KMS-11 (cell line): ENCODE data around the gene DLG2.

ENCODE experiments used
- H2AFZ ChIP-seq: fragments of 200-600 bp; sonication (generic); 2 replicates; pipeline ENCODE4 v1.6.1; 2016; ENCODE audit warnings: antibody characterized with exemption, mixed run types, low read depth
- H3K27ac ChIP-seq: fragments of 200-600 bp; sonication (generic); 2 replicates; pipeline ENCODE4 v1.6.1; 2016; ENCODE audit warnings: mild to moderate bottlenecking, mixed run types
- H3K27me3 ChIP-seq: fragments of 200-600 bp; sonication (generic); 2 replicates; pipeline ENCODE4 v1.6.1; 2017; ENCODE audit warnings: mild to moderate bottlenecking, low read depth, mixed run types, moderate library complexity; ENCODE audit not compliant: insufficient read depth
- H3K36me3 ChIP-seq: fragments of 200-600 bp; sonication (generic); 2 replicates; pipeline ENCODE4 v1.6.1; 2017; ENCODE audit warnings: mild to moderate bottlenecking, mixed run types; ENCODE audit not compliant: insufficient read depth
- H3K4me1 ChIP-seq: fragments of 200-600 bp; sonication (generic); 2 replicates; pipeline ENCODE4 v1.6.1; 2016; ENCODE audit warnings: mild to moderate bottlenecking, low read depth, mixed run types; ENCODE audit not compliant: poor library complexity, severe bottlenecking
- H3K4me2 ChIP-seq: fragments of 200-600 bp; sonication (generic); 2 replicates; pipeline ENCODE4 v1.7.0; 2016; ENCODE audit warnings: mild to moderate bottlenecking, mixed run types
- H3K4me3 ChIP-seq: fragments of 200-600 bp; sonication (generic); IDR thresholded peaks from 2 replicates; pipeline ENCODE4 v1.6.1; 2017; ENCODE audit warnings: low read depth, low read length, mixed read lengths; ENCODE audit not compliant: insufficient read depth
- H3K79me2 ChIP-seq: fragments of 200-600 bp; sonication (generic); 2 replicates; pipeline ENCODE4 v1.6.1; 2016; ENCODE audit warnings: low read depth, mixed run types; ENCODE audit not compliant: insufficient read depth
- H3K9ac ChIP-seq: fragments of 200-600 bp; sonication (generic); 2 replicates; pipeline ENCODE4 v1.6.1; 2016; ENCODE audit warnings: mild to moderate bottlenecking, mixed run types
- H4K20me1 ChIP-seq: fragments of 200-600 bp; sonication (generic); 2 replicates; pipeline ENCODE4 v1.6.1; 2016; ENCODE audit warnings: mild to moderate bottlenecking, mixed run types; ENCODE audit not compliant: insufficient read depth
- TF ChIP-seq, protein P1 (sequence below): fragments of 200-600 bp; sonication (generic); conservative IDR thresholded peaks from 2 replicates; pipeline ENCODE4 v1.6.1; 2017; ENCODE audit warnings: low read depth, mild to moderate bottlenecking, antibody characterized with exemption, low read length, moderate library complexity, mixed read lengths

DLG2 gene

DNA sequence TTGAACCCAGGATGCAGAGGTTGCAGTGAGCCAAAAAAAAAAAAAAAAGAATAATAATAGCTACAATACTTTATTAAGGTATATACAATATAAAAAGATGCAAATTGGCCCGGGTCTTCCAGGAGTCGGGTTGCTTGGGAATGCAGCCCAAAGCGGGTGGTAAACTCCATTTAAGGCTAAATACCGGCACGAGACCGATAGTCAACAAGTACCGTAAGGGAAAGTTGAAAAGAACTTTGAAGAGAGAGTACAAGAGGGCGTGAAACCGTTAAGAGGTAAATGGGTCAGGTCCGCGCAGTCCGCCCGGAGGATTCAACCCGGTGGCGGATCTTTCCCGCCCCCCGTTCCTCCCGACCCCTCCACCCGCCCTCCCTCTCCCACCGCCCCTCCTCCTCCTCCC, 143.3 kb downstream of the DLG2 start:
- TF ChIP-seq, protein P1, sequence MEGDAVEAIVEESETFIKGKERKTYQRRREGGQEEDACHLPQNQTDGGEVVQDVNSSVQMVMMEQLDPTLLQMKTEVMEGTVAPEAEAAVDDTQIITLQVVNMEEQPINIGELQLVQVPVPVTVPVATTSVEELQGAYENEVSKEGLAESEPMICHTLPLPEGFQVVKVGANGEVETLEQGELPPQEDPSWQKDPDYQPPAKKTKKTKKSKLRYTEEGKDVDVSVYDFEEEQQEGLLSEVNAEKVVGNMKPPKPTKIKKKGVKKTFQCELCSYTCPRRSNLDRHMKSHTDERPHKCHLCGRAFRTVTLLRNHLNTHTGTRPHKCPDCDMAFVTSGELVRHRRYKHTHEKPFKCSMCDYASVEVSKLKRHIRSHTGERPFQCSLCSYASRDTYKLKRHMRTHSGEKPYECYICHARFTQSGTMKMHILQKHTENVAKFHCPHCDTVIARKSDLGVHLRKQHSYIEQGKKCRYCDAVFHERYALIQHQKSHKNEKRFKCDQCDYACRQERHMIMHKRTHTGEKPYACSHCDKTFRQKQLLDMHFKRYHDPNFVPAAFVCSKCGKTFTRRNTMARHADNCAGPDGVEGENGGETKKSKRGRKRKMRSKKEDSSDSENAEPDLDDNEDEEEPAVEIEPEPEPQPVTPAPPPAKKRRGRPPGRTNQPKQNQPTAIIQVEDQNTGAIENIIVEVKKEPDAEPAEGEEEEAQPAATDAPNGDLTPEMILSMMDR = no peak
- Histone ChIP-seq H3K4me2 (no peak overlapping the region), H3K27me3 (no peaks in the 10 kb centered on the region)

DNA sequence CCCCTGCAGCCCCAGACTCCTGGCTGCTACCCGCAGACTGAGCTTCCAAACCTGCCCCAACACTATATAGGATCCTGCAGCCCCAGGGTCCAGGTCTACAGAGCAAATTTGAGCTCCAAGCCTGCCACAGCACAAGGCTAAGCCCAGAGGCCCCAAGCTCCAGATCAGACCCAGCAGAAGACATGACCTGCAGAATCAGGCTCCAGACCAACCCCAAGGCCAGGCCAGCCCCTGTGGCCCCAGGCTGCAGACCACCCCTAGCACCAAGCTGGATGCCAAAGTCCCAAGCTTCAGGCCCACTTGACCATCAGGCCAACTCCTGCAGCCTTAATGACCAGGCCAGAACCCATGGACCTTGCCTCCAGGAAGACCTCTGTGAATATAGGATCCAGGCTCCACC, 145.3 kb downstream of the DLG2 start:
- H3K27ac ChIP-seq = no peak overlapping the region
- TF ChIP-seq, protein P1 = no peak

More for the DNA sequence above, 143.3 kb downstream of the DLG2 start:
- no peak overlapping the region for H3K4me3 ChIP-seq
- no peaks in the 10 kb centered on the region for H4K20me1 ChIP-seq
- H2AFZ ChIP-seq = no peak overlapping the region
- no peaks in the 10 kb centered on the region for H3K36me3 ChIP-seq
- H3K9ac ChIP-seq = no peak overlapping the region
- no peaks in the 10 kb centered on the region for H3K79me2 ChIP-seq
- H3K4me1 ChIP-seq = no peaks in the 10 kb centered on the region
- H3K27ac ChIP-seq = no peak overlapping the region

DNA sequence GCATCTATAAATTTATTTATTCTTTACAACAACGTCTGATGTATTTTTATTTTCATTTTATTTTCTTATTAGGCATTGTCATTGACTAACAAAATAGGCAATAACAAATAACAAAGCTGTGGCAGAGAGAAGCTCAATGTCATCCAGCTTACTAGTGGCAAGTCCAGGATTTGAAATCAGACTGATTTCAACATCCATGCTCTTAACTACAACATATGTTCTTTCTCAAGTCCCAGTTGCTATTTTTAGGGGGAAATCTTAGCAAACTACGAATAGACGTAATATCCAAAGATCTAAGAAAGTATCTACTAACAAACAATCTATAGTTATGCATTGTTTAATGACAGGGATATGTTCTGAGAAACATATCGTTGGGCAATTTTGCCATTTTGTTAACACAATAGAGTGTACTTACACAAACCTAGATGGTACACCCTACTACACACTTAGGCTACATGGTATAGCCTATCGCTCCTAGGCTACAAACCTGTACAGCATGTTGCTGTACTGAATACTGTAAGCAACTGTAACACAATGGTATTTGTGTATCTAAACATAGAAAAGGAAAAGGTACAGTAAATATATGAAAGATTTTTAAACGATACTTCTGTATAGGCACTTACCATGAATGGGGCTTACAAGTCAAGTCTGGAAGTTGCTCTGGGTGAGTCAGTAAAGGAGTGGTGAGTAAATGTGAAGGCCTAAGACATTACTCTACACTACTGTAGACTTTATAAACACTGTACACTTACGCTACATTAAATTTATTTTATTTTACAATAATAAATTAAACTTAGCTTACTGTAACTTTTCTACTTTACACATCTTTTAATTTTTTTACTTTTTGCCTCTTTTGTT, 151.3 kb downstream of the DLG2 start:
- Histone ChIP-seq H3K36me3 (no peaks in the 10 kb centered on the region), H3K27ac (no peak overlapping the region), H3K9ac (no peak overlapping the region), H3K4me2 (no peak overlapping the region), H3K4me3 (no peak overlapping the region), H3K27me3 (no peaks in the 10 kb centered on the region), H3K4me1 (no peaks in the 10 kb centered on the region), H3K79me2 (no peaks in the 10 kb centered on the region), H4K20me1 (no peaks in the 10 kb centered on the region), H2AFZ (no peak overlapping the region)
- TF ChIP-seq, protein P1 = no peak

More for the DNA sequence above, 145.3 kb downstream of the DLG2 start:
- H3K36me3 ChIP-seq = no peaks in the 10 kb centered on the region
- no peaks in the 10 kb centered on the region for H3K79me2 ChIP-seq
- H3K27me3 ChIP-seq = no peaks in the 10 kb centered on the region
- no peak overlapping the region for H3K4me2 ChIP-seq
- no peak overlapping the region for H3K4me3 ChIP-seq
- no peaks in the 10 kb centered on the region for H3K4me1 ChIP-seq
- no peak overlapping the region for H2AFZ ChIP-seq
- H4K20me1 ChIP-seq = no peaks in the 10 kb centered on the region
- H3K9ac ChIP-seq = no peak overlapping the region

DNA sequence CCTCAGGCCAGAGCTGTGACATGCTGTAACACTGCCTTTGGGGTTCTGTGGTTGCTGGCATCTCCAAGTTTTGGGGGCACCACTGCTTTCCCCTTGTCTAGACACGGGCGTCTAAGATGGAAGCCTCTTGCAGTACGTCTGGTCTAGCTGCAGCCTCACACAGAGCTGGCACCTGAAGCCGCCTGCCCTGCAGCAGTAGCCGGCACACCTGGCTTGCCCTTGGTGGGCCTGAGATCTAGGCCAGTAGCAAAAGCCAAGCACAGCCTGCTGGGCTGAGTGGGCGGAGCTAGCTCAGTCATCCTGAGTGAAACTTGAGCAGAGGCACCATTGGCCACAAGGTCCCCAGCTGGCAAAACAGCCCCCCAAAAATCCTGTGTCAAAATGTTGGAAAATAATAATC, 154.2 kb downstream of the DLG2 start:
- Histone ChIP-seq H3K36me3 (no peaks in the 10 kb centered on the region), H3K4me3 (no peak overlapping the region), H3K79me2 (no peaks in the 10 kb centered on the region), H3K4me2 (no peak overlapping the region), H3K27me3 (no peaks in the 10 kb centered on the region), H3K27ac (no peak overlapping the region), H2AFZ (no peak overlapping the region), H3K4me1 (no peaks in the 10 kb centered on the region), H4K20me1 (no peaks in the 10 kb centered on the region), H3K9ac (no peak overlapping the region)
- TF ChIP-seq, protein P1 = no peak
